NB4 (cell line): ENCODE data around the gene ZXDC.

Experiments used
- CTCF ChIP-seq: IDR thresholded peaks from one replicate; pipeline ENCODE4 v1.5.1; 2012; ENCODE audit warnings: low read depth, low read length
- MAX ChIP-seq: IDR thresholded peaks from 2 replicates; pipeline ENCODE4 v1.6.1; 2011; ENCODE audit warnings: low read depth, low read length
- MYC ChIP-seq: IDR thresholded peaks from 2 replicates; pipeline ENCODE4 v1.6.1; 2011; ENCODE audit warnings: low read depth, low read length
- POLR2A ChIP-seq: IDR thresholded peaks from 2 replicates; pipeline ENCODE4 v1.6.1; 2011; ENCODE audit warnings: mild to moderate bottlenecking; ENCODE audit not compliant: insufficient read length; ENCODE audit errors: extremely low read depth

DNA sequence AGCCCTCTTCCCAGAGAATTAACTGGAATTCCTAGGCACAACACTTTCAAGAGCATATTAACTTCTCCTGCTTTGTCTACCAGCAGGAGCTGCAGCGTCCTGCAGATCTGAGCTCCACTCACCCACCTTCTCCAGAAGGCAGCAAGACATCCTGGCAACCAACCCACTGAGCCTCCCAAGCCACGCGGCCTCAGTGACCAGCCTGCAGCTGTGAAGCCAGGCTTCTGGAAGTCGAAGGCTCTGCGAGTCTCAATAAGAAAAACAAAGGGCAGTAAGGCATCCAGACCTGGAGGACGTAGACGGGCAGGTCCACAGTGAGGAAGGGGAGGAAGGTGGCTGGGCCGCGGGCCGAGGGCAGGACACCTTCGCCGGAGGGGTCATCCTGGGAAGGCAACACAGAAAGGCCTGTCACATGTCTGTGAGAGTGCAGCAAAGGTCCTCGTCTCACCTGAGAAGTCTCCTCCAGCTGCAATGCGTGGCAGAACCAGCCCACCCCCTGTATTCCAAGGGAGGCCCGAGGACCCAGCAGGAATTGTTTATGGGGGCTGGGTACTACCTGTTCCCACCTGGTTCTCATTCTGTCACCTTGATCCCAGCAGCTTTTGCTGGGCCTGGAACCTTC lies 36.2 kb downstream of the ZXDC start:
- TF ChIP-seq CTCF, result no peak
- TF ChIP-seq POLR2A, result no peak
- no peak for TF ChIP-seq MYC
- no peak for TF ChIP-seq MAX
